Suprapubic skin (tissue), 4 donors: ENCODE measurements around the gene PNPLA2. TPM values are rescaled to one million over a fixed set of nuclear protein-coding genes. Genes with fewer than 3 reads are reported as not detected.

Experiments
- DNase-seq, 2 donors: peaks; one replicate each; pipeline ENCODE4 v3.0.0-alpha.2; 2019; ENCODE audit warnings: low spot score in 2 of 2
- H3K27ac ChIP-seq: fragments of 200-600 bp; sonication (generic); one replicate; pipeline ENCODE4 v1.5.1; 2019
- H3K27me3 ChIP-seq: fragments of 200-600 bp; sonication (generic); one replicate; pipeline ENCODE4 v1.5.1; 2019
- H3K36me3 ChIP-seq: fragments of 200-600 bp; sonication (generic); one replicate; pipeline ENCODE4 v1.5.1; 2019
- H3K4me1 ChIP-seq: fragments of 200-600 bp; sonication (generic); one replicate; pipeline ENCODE4 v1.5.1; 2019
- H3K4me3 ChIP-seq: fragments of 200-600 bp; sonication (generic); one replicate; pipeline ENCODE4 v1.5.1; 2019; ENCODE audit warnings: mild to moderate bottlenecking
- H3K9me3 ChIP-seq: fragments of 200-600 bp; sonication (generic); one replicate; pipeline ENCODE4 v1.5.1; 2019
- EP300 ChIP-seq: sonication (generic); formaldehyde crosslinking; IDR thresholded peaks from one replicate; pipeline ENCODE4 v1.6.1; 2017; ENCODE audit warnings: antibody characterized with exemption
- POLR2A ChIP-seq, 2 donors: fragments of 450-650 bp; IDR thresholded peaks; one replicate each; pipeline ENCODE4 v1.6.1; 2017; ENCODE audit warnings: antibody characterized with exemption in 2 of 2, mild to moderate bottlenecking in 2 of 2, moderate library complexity in 2 of 2
- POLR2AphosphoS5 ChIP-seq, 3 donors: sonication (generic); formaldehyde crosslinking; IDR thresholded peaks; one replicate each; pipeline ENCODE4 v1.6.1; 2017; ENCODE audit warnings: antibody characterized with exemption in 3 of 3
- whole genome bisulfite sequencing: methylation state at CpG from one replicate; pipeline ENCODE4 v1.1.5; 2018; 5-methylcytosine and 5-hydroxymethylcytosine counted together
- total RNA-seq, 4 donors: library from RNA; depleted of rRNA; stranded (reverse); fragments of >200 nt; gene quantifications; one replicate each; pipeline ENCODE4 v1.1.0, GENCODE V29; 2016
- TF ChIP-seq, protein P1 (sequence below), 2 donors: fragments of 200-600 bp in 1 of 2; fragments of 450-650 bp in 1 of 2; sonication (generic) in 1 of 2; IDR thresholded peaks; one replicate each; pipeline ENCODE4 v1.5.1; 2016 to 2019; ENCODE audit warnings: antibody characterized with exemption in 2 of 2, mild to moderate bottlenecking in 1 of 2, moderate library complexity in 1 of 2

PNPLA2 gene
- total RNA-seq, 4 donors from 2014 or later: 74.9 to 117 (median 85.9) TPM

DNA sequence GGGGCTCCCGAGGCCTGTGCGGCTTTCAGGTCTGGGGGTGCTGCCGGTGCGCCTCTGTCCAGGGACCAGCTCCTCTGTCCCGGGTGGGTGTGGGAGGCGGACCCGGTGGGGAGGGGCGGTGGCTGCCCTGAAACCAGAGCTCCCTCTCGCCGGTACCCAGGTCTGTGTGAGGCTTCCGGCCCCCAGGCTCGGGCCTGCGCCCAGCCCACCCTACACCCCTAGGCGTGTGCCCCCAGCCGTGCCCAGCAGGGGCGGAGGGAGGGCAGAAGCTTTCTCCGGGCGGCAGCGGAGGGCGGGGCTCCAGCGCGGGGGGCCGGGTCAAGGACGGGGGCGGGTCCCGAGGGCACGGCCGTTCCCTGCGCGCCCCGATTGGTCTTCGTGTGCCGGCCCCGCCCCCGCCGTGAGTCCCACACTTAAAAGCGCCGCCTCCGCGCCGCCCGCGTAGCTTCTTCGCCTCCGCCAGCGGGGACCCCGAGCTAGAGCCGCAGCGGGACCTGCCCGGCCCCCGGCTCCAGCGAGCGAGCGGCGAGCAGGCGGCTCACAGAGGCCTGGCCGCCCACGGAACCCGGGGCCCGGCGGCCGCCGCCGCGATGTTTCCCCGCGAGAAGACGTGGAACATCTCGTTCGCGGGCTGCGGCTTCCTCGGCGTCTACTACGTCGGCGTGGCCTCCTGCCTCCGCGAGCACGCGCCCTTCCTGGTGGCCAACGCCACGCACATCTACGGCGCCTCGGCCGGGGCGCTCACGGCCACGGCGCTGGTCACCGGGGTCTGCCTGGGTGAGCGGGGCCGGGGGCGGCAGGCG lies 616 bp downstream of the PNPLA2 start:
- Histone ChIP-seq H3K36me3 (peaks cover 24% of the 10 kb centered on the region), H3K27me3 (no peaks in the 10 kb centered on the region), H3K4me1 (peaks cover 38% of the 10 kb centered on the region), H3K27ac (peak overlapping the region; percentile 100), H3K4me3 (peak overlapping the region; percentile 95), H3K9me3 (no peaks in the 10 kb centered on the region)
- DNase-seq: peak; percentile 96 to 97
- TF ChIP-seq POLR2A (IDR thresholded peaks at IDR 0.05): peak; percentile 75 to 87
- TF ChIP-seq POLR2AphosphoS5 (IDR thresholded peaks at IDR 0.05): peak in 1 of 3 donors; percentile 65
- TF ChIP-seq, protein P1, sequence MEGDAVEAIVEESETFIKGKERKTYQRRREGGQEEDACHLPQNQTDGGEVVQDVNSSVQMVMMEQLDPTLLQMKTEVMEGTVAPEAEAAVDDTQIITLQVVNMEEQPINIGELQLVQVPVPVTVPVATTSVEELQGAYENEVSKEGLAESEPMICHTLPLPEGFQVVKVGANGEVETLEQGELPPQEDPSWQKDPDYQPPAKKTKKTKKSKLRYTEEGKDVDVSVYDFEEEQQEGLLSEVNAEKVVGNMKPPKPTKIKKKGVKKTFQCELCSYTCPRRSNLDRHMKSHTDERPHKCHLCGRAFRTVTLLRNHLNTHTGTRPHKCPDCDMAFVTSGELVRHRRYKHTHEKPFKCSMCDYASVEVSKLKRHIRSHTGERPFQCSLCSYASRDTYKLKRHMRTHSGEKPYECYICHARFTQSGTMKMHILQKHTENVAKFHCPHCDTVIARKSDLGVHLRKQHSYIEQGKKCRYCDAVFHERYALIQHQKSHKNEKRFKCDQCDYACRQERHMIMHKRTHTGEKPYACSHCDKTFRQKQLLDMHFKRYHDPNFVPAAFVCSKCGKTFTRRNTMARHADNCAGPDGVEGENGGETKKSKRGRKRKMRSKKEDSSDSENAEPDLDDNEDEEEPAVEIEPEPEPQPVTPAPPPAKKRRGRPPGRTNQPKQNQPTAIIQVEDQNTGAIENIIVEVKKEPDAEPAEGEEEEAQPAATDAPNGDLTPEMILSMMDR (IDR thresholded peaks at IDR 0.05): peak in 1 of 2 donors; percentile 31
- no peak for TF ChIP-seq EP300
- 0% methylated on average over 8 of the region's 96 CpGs for WGBS

DNA sequence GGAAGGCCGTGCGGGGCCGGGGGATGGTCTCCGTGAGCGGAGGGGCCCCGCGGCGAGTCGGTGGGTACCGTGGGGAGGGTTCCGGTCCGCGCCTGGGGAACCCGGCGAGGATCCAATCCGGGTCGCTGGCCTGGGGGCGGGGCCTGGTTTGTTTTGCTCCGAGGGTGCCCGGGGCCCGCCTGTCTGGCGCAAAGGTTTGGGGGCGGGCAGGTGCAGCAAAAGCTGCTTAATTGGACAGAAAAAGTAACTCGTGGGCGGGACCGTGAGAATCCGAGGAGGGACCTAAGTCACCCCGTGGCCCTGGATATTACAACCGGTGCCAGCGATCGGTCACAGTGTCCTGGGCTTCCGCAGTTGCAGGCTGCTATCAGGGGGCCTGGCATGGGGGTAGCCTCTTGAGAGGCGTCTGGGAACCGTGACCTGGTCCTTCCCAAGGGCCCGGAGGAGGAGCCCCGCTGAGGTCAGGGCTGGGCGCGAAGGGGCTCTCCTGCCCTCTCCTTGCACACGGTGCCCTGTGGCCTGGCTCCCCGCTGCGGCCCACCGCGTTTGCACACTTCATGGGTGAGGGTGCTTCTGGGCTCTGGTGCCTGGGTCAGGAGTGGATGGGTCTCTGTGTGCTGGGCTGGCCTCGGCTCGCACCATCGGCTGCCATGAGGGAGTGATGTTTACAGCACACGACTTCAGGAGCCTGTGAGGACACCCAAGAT lies 1.4 kb downstream of the PNPLA2 start:
- no peak for TF ChIP-seq POLR2AphosphoS5 (IDR thresholded peaks at IDR 0.05)
- TF ChIP-seq POLR2A (IDR thresholded peaks at IDR 0.05): peak in 1 of 2 donors; percentile 44
- H3K36me3 ChIP-seq: peaks cover 32% of the 10 kb centered on the region
- H3K27ac ChIP-seq: peak overlapping the region; percentile 100
- peak; percentile 95 for DNase-seq
- peak overlapping the region; percentile 95 for H3K4me3 ChIP-seq
- no peaks in the 10 kb centered on the region for H3K9me3 ChIP-seq
- peaks cover 43% of the 10 kb centered on the region for H3K4me1 ChIP-seq
- no peaks in the 10 kb centered on the region for H3K27me3 ChIP-seq
- WGBS: no CpG with 5 or more reads among the region's 47 CpGs

DNA sequence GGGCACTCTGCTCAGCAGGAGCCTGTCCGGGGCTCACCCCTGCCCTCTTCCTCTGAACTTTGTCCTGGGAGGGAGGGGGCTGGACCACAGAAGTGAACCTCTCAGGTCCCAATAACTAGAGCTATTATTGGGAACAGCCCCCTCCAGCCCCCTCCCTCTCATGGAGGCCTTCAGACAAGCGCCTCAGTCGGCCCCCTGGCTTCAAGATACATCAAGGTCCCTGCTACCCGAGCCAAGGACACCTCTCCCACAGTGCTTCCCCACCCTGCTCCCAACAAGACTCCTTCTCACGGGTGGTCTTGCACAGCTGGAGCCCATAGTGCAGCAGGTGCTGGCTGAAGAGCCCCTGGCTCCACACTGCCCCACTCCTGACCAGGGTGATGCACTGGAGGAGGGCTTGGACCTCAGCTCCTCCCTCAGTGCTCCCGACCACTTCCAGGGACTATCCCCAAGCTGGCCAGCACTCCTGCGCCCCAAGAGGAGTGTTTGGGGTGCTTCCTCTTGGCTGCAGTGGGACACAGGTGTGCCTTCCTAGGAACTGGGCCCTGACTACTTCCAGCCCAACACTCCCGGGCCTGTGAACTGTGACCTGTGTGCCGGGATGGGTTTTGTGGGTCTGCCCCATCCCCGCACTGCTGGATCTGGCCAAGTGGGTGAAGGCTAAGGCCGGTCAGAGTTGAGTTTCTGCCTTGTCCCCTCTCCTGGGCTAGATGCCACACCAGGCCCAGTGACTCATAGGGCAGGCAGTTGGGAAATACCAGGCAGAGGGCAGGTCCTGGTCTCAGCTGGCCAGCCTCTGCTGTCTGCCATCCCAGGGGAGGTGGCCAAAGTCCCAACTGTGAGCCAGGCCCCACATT lies 2.2 kb downstream of the PNPLA2 start:
- peak in 1 of 2 donors; percentile 90 for DNase-seq
- 48% methylated on average over 8 of the region's 11 CpGs for WGBS

DNA sequence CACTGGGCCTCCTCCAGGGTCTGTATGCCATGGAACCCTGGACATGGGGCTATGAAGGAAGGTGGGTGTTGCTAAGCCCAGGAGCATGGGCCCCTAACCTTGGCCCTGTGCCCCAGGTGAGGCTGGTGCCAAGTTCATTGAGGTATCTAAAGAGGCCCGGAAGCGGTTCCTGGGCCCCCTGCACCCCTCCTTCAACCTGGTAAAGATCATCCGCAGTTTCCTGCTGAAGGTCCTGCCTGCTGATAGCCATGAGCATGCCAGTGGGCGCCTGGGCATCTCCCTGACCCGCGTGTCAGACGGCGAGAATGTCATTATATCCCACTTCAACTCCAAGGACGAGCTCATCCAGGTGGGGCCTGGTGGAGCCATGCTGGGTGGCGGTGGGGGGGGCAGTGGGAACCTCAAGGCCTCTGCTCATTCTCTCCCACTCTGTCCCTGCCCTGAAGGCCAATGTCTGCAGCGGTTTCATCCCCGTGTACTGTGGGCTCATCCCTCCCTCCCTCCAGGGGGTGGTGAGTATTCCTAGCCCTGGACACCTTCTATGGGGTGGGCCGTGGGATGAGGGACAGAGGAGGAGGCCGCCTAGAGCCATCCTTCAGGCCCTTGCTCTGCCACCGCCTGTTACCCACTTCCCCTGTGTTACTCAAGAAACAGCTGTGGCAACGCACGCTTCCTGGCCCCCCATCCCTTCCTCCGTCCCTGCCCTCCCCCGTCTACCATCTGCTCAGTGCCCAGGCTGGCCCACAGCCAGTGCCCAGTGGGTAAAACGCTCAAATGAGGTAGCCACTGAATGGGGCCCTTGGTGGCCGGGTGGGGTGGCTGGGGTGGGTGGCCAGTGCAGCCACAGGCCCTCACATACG lies 3.0 kb downstream of the PNPLA2 start:
- TF ChIP-seq POLR2A (IDR thresholded peaks at IDR 0.05): no peak
- no peak for TF ChIP-seq EP300
- TF ChIP-seq, protein P1 (IDR thresholded peaks at IDR 0.05): no peak
- no peak for TF ChIP-seq POLR2AphosphoS5 (IDR thresholded peaks at IDR 0.05)
- Histone ChIP-seq H3K27me3 (peaks cover under 1% of the 10 kb centered on the region), H3K4me1 (peaks cover 52% of the 10 kb centered on the region), H3K9me3 (no peaks in the 10 kb centered on the region), H3K27ac (peak overlapping the region; percentile 34), H3K4me3 (peak overlapping the region; percentile 95), H3K36me3 (peaks cover 36% of the 10 kb centered on the region)
- 85% methylated on average over 7 of the region's 22 CpGs for WGBS
- DNase-seq: no peak

More for the DNA sequence above, 2.2 kb downstream of the PNPLA2 start:
- H3K27ac ChIP-seq: peak overlapping the region; percentile 100
- no peaks in the 10 kb centered on the region for H3K27me3 ChIP-seq
- H3K4me3 ChIP-seq: peak overlapping the region; percentile 95
- peaks cover 36% of the 10 kb centered on the region for H3K36me3 ChIP-seq
- TF ChIP-seq POLR2A (IDR thresholded peaks at IDR 0.05) (no peak), POLR2AphosphoS5 (IDR thresholded peaks at IDR 0.05) (peak in 2 of 3 donors; percentile 18 to 43)
- TF ChIP-seq, protein P1 (IDR thresholded peaks at IDR 0.05): no peak
- H3K4me1 ChIP-seq: peaks cover 47% of the 10 kb centered on the region
- H3K9me3 ChIP-seq: no peaks in the 10 kb centered on the region
